GM18873 (cell line): Measurements from ENCODE around the gene AKNA.

Experiments
- ATAC-seq: cut with Tn5 transposase; IDR thresholded peaks from one replicate; pipeline ENCODE4 v1.9.1; 2021; ENCODE audit warnings: mild to moderate bottlenecking, moderate library complexity, moderate number of reproducible peaks; ENCODE audit not compliant: unreplicated experiment, low FRiP score

The AKNA gene

GRCh38 chr9:114311571-114312512 is 75.9 kb downstream of the AKNA start:
- ATAC-seq, result no peak

GRCh38 chr9:114310471-114311450 is 77.0 kb downstream of the AKNA start:
- ATAC-seq, result no peak

GRCh38 chr9:114309096-114309495 is 78.7 kb downstream of the AKNA start:
- ATAC-seq, result no peak

- no peak for ATAC-seq
Observed at GRCh38 chr9:114308361-114308950, 79.3 kb downstream of the AKNA start.

- no peak for ATAC-seq
Observed at GRCh38 chr9:114307899-114308267, 79.9 kb downstream of the AKNA start.

- no peak for ATAC-seq
Observed at GRCh38 chr9:114304416-114305188, 83.2 kb downstream of the AKNA start.

- ATAC-seq, result no peak
Observed at GRCh38 chr9:114303977-114304376, 83.8 kb downstream of the AKNA start.

- ATAC-seq, result no peak
Observed at GRCh38 chr9:114303571-114303970, 84.2 kb downstream of the AKNA start.

- ATAC-seq, result no peak
Observed at GRCh38 chr9:114302727-114303126, 85.1 kb downstream of the AKNA start.

- no peak for ATAC-seq
Observed at GRCh38 chr9:114301798-114302565, 85.8 kb downstream of the AKNA start.

- ATAC-seq, result no peak
Observed at GRCh38 chr9:114300846-114301797, 86.7 kb downstream of the AKNA start.

GRCh38 chr9:114300153-114300845 is 87.5 kb downstream of the AKNA start:
- ATAC-seq, result no peak

- ATAC-seq, result no peak
Observed at GRCh38 chr9:114299286-114300152, 88.3 kb downstream of the AKNA start.

GRCh38 chr9:114296338-114296737 is 91.4 kb downstream of the AKNA start:
- ATAC-seq, result no peak

GRCh38 chr9:114294664-114295063 is 93.1 kb downstream of the AKNA start:
- ATAC-seq, result no peak

- ATAC-seq, result no peak
Observed at GRCh38 chr9:114291886-114292590, 95.7 kb downstream of the AKNA start.
